GM10847 (cell line): ENCODE data around the gene PDGFB.

Experiments
- POLR2A ChIP-seq: IDR thresholded peaks from 2 replicates; pipeline ENCODE4 v1.6.1; 2011; ENCODE audit not compliant: insufficient read length; ENCODE audit errors: extremely low read depth

PDGFB gene

DNA sequence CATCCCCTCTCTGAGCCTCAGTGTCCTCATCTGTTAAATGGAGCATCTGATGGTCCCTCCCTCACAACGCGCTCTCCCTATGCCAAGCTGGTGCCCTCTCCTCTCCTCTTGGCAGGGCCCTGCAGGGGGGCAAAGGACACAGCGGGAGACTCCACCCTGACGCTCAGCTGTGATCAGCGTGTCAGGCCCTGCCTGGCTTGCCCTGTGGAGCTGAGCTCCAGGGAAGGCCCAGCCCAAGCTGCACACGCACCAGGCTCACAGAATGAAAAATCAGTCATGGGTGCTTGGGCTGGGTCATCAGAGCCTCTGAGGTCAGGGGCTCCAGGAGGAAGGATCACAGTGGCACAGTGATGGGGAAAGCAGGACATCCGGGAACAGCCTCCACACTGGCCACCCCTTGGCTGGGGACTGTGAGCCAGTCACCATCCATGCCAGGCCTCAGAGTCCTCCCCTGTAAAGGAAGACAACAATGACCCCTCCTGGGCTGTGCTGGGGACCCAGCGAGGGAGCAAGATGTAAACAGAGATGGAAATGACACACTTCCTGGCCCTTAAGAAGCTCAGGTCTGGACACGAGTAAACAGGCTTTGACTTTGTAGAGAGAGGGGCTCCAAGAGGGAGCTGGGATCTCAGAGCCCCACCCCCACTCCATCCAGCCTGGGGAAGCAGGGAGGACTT lies 38.0 kb upstream of the PDGFB start:
- no peak for TF ChIP-seq POLR2A

DNA sequence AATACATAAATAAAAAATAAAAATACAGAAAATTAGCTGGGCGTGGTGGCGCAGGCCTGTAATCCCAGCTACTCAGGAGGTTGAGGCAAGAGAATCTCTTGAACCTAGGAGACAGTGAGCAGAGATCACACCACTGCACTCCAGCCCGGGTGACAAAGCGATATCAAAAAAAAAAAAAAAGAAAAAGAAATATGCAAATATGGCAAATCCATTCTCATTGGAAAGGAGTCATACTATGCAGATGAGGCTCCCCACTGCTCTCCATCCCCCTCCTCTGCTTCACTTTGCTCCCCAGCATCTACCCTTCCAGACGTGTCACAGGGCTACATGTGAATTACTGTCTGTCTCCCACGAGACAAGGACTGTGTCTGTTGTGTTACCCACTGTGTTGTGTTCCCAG lies 36.3 kb upstream of the PDGFB start:
- TF ChIP-seq POLR2A = no peak

DNA sequence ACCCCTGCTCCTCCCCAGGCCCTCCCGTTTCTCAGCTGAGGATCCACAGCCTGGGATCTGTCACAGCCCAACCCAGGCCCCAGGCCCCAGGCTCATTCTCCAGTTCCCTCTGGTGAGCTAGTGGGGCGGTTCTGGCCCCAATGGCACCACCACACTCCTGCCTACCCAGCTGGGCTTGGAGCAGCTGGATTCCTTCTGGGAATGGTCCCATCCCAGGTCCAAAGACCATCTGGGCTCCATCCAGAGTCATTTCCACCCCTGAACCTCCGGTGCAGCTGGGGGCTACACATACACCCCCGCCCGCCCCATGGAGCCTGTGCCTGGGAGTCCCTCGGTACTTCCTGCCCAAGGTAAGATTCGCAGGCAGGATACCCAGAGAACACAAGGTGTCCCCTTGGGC lies 35.5 kb upstream of the PDGFB start:
- no peak for TF ChIP-seq POLR2A

DNA sequence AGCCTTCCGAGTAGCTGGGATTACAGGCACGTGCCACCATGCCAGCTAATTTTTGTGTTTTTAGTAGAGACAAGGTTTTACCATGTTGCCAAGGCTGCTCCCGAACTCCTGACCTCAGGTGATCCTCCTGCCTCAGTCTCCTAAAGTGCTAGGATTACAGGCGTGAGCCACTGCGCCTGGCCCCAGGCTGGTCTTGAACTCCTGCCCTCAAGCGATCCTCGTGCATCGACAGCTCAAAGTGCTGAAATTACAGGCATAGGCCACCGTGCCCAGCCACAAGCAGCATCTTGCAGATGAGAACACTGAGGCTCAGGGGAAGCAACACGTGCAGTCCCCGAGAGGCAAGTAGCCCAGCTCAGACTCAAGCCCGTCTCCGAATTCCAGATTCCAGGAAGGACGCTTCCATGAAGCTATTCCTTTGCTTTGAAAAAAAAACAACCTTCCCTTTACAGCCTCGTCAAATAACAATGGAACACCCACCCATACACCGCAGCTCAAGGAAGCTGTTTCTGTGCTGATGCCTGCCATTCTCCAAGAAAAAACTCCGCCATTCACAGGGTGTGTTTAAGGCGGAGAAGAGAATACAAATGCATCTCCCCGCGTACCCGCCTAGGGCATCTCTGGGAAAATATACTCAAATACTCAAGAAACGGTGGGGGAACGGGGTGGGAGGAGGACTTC lies 34.5 kb upstream of the PDGFB start:
- no peak for TF ChIP-seq POLR2A

- no peak for TF ChIP-seq POLR2A
Measured at GRCh38 chr22:39278040-39278439, 33.3 kb upstream of the PDGFB start.

DNA sequence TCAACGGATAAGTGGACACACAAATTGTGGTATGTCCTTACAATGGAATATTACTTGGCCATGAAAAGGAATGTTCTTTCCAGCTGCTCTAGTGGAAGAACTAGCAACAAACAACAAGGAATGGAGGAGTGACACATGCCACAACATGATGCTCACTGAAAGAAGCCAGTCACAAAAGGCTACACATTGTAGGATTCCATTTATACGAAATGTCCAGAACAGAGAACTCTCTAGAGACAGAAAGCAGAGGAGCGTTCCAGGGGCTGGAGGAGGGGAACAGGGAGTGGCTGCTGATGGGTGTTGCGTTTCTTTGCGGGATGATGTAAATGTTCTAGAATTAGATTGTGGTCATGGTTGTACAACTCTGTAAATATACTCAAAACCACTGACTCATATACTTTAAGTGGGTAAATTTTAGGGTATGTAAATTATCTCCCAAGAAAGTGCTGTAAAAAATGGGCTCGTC lies 32.4 kb upstream of the PDGFB start:
- no peak for TF ChIP-seq POLR2A

DNA sequence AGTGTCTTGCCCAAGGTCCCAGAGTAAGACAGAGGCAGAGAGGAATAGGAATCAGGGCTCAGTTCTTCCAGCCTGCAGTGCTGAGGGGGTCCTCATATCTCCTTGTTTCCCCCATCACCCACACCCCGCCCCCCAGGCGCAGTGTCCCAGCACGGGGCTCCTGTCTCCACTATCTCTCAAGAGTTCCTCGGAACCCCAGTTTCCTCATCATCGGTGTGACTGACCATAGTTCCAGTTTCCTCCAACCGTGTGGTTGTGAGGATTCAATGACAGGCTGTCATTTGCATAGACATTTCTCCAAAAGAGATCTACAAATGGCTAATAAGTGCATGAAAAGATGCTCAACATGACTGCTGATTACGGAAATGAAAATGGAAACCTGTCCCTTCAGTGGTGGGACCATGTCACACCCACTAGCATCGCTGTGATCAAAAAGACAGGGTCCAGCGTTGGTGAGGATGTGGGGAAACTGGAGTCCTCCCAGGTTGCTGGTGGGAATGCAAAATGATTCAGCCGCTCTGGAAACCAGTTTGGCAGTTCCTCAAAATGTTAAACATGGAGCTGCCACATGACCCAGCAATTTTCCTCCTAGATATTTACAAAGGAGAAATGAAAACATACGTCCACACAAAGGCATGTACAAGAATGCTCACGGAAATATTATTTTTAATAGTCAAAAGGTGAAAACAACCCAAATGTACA lies 31.8 kb upstream of the PDGFB start:
- TF ChIP-seq POLR2A = no peak

GRCh38 chr22:39275814-39276439 lies 31.1 kb upstream of the PDGFB start:
- TF ChIP-seq POLR2A = no peak

DNA sequence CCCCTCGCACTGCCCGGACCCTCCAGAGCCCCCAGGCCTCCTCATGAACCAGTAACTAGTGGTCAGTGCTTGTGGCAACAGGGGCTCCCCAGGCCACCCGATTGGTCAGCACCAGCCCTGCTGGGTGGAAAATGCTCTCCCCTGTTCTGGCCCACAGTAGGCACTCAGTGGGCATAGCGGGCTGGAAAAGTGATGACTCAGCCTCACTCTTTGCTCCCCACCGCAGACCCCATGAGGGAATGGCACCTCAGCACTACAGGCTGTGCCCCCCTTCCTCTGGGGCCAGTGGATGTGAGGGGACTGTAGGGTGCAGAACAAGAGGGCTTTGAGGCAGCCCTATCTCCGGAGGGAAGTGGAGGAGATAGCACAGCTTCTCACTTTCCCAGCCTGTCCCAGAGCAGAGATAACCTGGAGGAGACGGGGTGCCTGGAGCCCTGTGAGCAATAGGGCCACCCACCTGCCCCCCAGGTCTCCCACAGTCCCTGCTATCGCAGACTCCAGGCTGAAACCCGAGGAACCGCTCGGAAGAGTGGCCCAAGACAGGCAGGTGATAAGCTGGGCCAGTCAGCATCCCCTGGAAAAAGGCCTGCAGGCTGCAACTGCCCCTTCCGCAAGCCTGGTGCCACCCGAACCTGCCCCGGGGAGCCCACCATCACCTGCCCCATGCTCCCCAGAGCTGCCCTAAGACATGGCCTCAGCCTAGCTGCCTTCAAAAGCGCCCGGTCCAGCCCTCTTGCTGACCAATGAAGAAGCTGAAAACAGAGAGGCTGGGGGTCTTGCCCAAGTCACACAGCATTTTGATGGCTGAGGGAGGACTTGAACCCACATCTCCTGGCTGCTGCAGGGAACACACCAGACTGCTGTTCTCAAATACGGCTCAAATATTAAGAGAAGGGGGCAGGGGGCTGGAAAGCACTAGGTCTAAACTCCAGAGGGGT lies 29.4 kb upstream of the PDGFB start:
- TF ChIP-seq POLR2A = no peak

- no peak for TF ChIP-seq POLR2A
Measured at GRCh38 chr22:39270792-39271191, 26.0 kb upstream of the PDGFB start.

GRCh38 chr22:39270280-39270679 lies 25.5 kb upstream of the PDGFB start:
- no peak for TF ChIP-seq POLR2A

- TF ChIP-seq POLR2A = no peak
Measured at GRCh38 chr22:39269095-39269790, 24.5 kb upstream of the PDGFB start.

DNA sequence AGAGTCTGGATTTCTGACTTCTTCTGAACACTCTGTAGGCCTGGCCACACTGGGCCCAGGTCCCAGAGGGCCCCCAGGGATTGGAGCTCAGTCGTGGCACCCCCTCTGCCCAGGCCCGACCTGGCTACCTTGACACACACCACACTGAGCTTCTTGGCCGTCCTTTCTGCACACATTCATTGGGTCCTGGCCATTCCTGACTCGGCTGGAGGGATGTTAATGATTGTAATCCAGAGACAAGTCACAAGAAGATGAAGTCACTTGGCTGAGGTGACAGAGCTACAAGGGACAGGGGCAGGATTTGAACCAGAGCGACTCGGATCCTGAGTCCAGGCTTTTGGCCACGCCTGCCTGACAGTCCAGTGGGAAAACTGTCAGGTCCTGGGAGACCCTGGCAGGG lies 23.9 kb upstream of the PDGFB start:
- TF ChIP-seq POLR2A = no peak

DNA sequence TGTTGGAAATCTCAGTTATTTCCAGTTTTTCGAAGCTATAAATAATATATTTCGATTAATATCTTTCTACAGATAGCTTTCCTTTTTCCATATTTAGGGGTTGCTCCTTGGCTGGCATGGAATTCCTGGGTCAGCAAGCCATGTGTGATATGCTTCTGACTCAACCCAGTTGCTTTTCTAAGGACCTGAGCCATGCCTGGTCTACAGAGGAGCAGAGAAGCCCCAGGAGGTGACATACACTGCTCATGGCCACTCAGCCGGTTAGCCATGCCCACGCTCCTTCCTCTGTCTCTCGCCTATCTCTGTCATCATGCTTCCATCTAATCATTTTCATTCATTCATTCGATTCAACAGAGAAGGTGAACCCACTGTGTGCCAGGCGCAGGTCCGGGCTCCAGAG lies 23.2 kb upstream of the PDGFB start:
- TF ChIP-seq POLR2A = no peak
